A549 (cell line): ENCODE results near the gene GDAP2. TPM values are rescaled to one million over a fixed set of nuclear protein-coding genes. Genes with fewer than 3 reads are reported as not detected.

ENCODE experiments used
- ATAC-seq, 2 experiments: fragments of 200-7000 bp in 1 of 2; fragments of >200 bp in 1 of 2; cut with Nextera tagmentation in 1 of 2; cut with Tn5 transposase in 1 of 2; 3 replicates each; pipeline versions ENCODE4 v1.8.0 to v1.9.1; 2018 to 2020; ENCODE audit warnings: mild to moderate bottlenecking in 1 of 2, moderate library complexity in 1 of 2
- CTCF ChIA-PET: fragments of 300-600 bp; sonication (Branson Sonifier 250); formaldehyde crosslinking; extraction: SDS; loops from one replicate; lab custom pipeline; 2021; ENCODE audit warnings: antibody characterized with exemption, inconsistent platforms; lab: Yijun Ruan, JAX
- POLR2A ChIA-PET: fragments of 350-600 bp; formaldehyde crosslinking; extraction: SDS; loops from one replicate; lab custom pipeline; 2021; ENCODE audit warnings: antibody characterized with exemption, inconsistent platforms; lab: Yijun Ruan, JAX
- DNase-seq, 2 experiments: peaks; one replicate each; pipeline versions ENCODE4 v3.0.0 to v3.0.0-alpha.2; 2011 to 2016; ENCODE audit warnings: low read depth in 1 of 2, low spot score in 1 of 2
- FAIRE-seq: peaks from 2 replicates; lab custom pipeline; 2011; peaks lifted over from hg19 to GRCh38; lab: Jason Lieb, UNC
- H3K27ac ChIP-seq, 2 experiments: fragments of >200 bp; sonication (Bioruptor Twin); formaldehyde crosslinking; 3 replicates each; pipeline ENCODE4 v1.5.1; 2016 to 2017
- H3K4me1 ChIP-seq: fragments of >200 bp; sonication (Bioruptor Twin); formaldehyde crosslinking; 3 replicates; pipeline ENCODE4 v1.6.1; 2016
- H3K4me2 ChIP-seq: fragments of >200 bp; sonication (Bioruptor Twin); formaldehyde crosslinking; 3 replicates; pipeline ENCODE4 v1.6.1; 2016
- H3K4me3 ChIP-seq: fragments of >200 bp; sonication (Bioruptor Twin); formaldehyde crosslinking; 3 replicates; pipeline ENCODE4 v1.5.1; 2016
- H3K9me3 ChIP-seq: fragments of >200 bp; sonication (Bioruptor Twin); formaldehyde crosslinking; 3 replicates; pipeline ENCODE4 v1.6.1; 2016
- E2F6 ChIP-seq: IDR thresholded peaks from 2 replicates; pipeline ENCODE4 v1.6.1; 2012; ENCODE audit warnings: low read depth, borderline replicate concordance
- EHF ChIP-seq: fragments of 250-450 bp; sonication (Bioruptor Pico); IDR thresholded peaks from 2 replicates; pipeline ENCODE4 v1.5.0; 2020; ENCODE audit warnings: mild to moderate bottlenecking
- GATA3 ChIP-seq: IDR thresholded peaks from 2 replicates; pipeline ENCODE4 v1.6.1; 2012; ENCODE audit warnings: borderline replicate concordance
- HES2 ChIP-seq: fragments of >200 bp; sonication (Bioruptor Twin); formaldehyde crosslinking; IDR thresholded peaks from 2 replicates; pipeline ENCODE4 v1.6.1; 2016
- JUN ChIP-seq, 2 experiments: fragments of >200 bp; sonication (Bioruptor Twin); formaldehyde crosslinking; IDR thresholded peaks; 2 replicates in 1 of 2; 3 replicates in 1 of 2; pipeline ENCODE4 v1.6.1; 2016 to 2017
- JUNB ChIP-seq: fragments of >200 bp; sonication (Bioruptor Twin); formaldehyde crosslinking; IDR thresholded peaks from 2 replicates; pipeline ENCODE4 v1.6.1; 2016
- KDM5A ChIP-seq: fragments of 200-600 bp; sonication (generic); IDR thresholded peaks from 2 replicates; pipeline ENCODE4 v1.6.1; 2016; ENCODE audit warnings: antibody characterized with exemption, mild to moderate bottlenecking
- MAFK ChIP-seq: fragments of 450-650 bp; IDR thresholded peaks from 2 replicates; pipeline ENCODE4 v1.6.1; 2014; ENCODE audit not compliant: partially characterized antibody
- MYC ChIP-seq: IDR thresholded peaks from 2 replicates; pipeline ENCODE4 v1.6.1; 2012; ENCODE audit warnings: mild to moderate bottlenecking, inconsistent platforms, low read length, improper control_type of control experiment, borderline replicate concordance
- NPAS2 ChIP-seq: fragments of 250-450 bp; sonication (Bioruptor Pico); IDR thresholded peaks from 2 replicates; pipeline ENCODE4 v1.8.0; 2022; ENCODE audit warnings: mild to moderate bottlenecking, moderate library complexity, borderline replicate concordance
- PHF8 ChIP-seq: fragments of 200-600 bp; sonication (generic); IDR thresholded peaks from 2 replicates; pipeline ENCODE4 v1.6.1; 2016; ENCODE audit warnings: low read depth, mild to moderate bottlenecking, antibody characterized with exemption, moderate library complexity, borderline replicate concordance
- REST ChIP-seq: fragments of 200-600 bp; sonication (generic); IDR thresholded peaks from 2 replicates; pipeline ENCODE4 v1.6.1; 2016; ENCODE audit warnings: antibody characterized with exemption, mild to moderate bottlenecking, moderate library complexity
- RNF2 ChIP-seq: fragments of 200-600 bp; sonication (generic); IDR thresholded peaks from 2 replicates; pipeline ENCODE4 v1.6.1; 2016; ENCODE audit warnings: low read depth, mild to moderate bottlenecking, antibody characterized with exemption, moderate library complexity, borderline replicate concordance
- SMC3 ChIP-seq: fragments of >200 bp; sonication (Bioruptor Twin); formaldehyde crosslinking; IDR thresholded peaks from 3 replicates; pipeline ENCODE4 v1.6.1; 2018; ENCODE audit warnings: inconsistent platforms
- TFCP2L1 ChIP-seq: fragments of 250-450 bp; sonication (Bioruptor Pico); IDR thresholded peaks from 2 replicates; pipeline ENCODE4 v1.5.0; 2021; ENCODE audit warnings: mild to moderate bottlenecking
- TP53 ChIP-seq: fragments of 250-450 bp; sonication (Bioruptor Pico); IDR thresholded peaks from 2 replicates; pipeline ENCODE4 v1.5.0; 2021; ENCODE audit warnings: mild to moderate bottlenecking, moderate library complexity
- ZC3H11A ChIP-seq: fragments of 450-650 bp; IDR thresholded peaks from 2 replicates; pipeline ENCODE4 v1.6.1; 2014; ENCODE audit warnings: antibody characterized with exemption, mild to moderate bottlenecking
- ZFP36 ChIP-seq: fragments of 450-650 bp; IDR thresholded peaks from 2 replicates; pipeline ENCODE4 v1.6.1; 2014; ENCODE audit warnings: borderline replicate concordance; ENCODE audit not compliant: partially characterized antibody
- ZNF302 ChIP-seq: fragments of 250-450 bp; sonication (Bioruptor Pico); IDR thresholded peaks from 2 replicates; pipeline ENCODE4 v1.9.0; 2021; ENCODE audit warnings: inconsistent platforms, mild to moderate bottlenecking, moderate library complexity
- WGBS: methylation state at CpG from one replicate; pipeline ENCODE4 v1.1.6; 2017; ENCODE audit errors: missing lambda C conversion rate; 5-methylcytosine and 5-hydroxymethylcytosine counted together
- polyA plus RNA-seq, 4 experiments: library from polyadenylated mRNA; depleted of rRNA in 3 of 4; stranded (reverse); fragments of >200 nt; fragmentation: RNase III in 1 of 4; extraction: RNeasy Plus Mini Kit Qiagen cat#74134 plus additional on column Dnase treatment in 1 of 4; gene quantifications; 2 replicates in 3 of 4; 3 replicates in 1 of 4; pipeline ENCODE4 v1.2.3, GENCODE V29; 2011 to 2017
- TF ChIP-seq, protein P1 (sequence below): fragments of >200 bp; sonication (Bioruptor Twin); formaldehyde crosslinking; IDR thresholded peaks from 3 replicates; pipeline ENCODE4 v1.6.1; 2016
- TF ChIP-seq, protein P2 (sequence below): fragments of 250-450 bp; sonication (Bioruptor Pico); IDR thresholded peaks from 2 replicates; pipeline ENCODE4 v1.5.0; 2020; ENCODE audit warnings: low read depth, mild to moderate bottlenecking, moderate library complexity
- TF ChIP-seq, protein P3 (sequence below): fragments of 450-650 bp; IDR thresholded peaks from 2 replicates; pipeline ENCODE4 v1.6.1; 2014; ENCODE audit warnings: antibody characterized with exemption

Gene GDAP2
- polyA plus RNA-seq, 2 of the 4 experiments (the other 2 are of a cell fraction), result 6.7 to 21.2 TPM

DNA sequence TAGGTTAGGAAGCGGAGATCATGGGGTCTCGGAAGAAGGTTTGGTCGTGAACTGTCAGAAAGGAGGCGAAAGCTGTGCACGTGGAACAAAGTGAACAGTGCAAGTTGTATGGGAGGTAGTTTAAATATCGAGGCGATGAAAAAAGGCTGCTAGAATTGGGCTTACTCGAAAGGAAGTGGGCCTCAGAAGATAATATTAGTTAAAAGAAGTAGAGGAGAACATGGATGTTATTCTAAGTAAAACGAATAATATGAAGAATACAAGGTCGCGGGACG is 689 bp upstream of the GDAP2 start:
- DNase-seq (no peak), ATAC-seq (no peak), FAIRE-seq (no peak)
- ChIA-PET POLR2A (no interaction called here), CTCF (interaction anchor here (2.1 kb wide), 1 partner anchor 10 kb away, joined by 6 read pairs; no protein-coding TSS in a partner anchor)
- Histone ChIP-seq H3K27ac (peak overlapping the region; percentile 72 to 95), H3K4me1 (peaks cover 30% of the 10 kb centered on the region), H3K4me3 (peak overlapping the region; percentile 96), H3K4me2 (peak overlapping the region; percentile 87), H3K9me3 (no peaks in the 10 kb centered on the region)
- TF ChIP-seq RNF2 (no peak), PHF8 (no peak), TP53 (no peak), EHF (CRISPR knock-in tag) (no peak), REST (no peak), ZC3H11A (no peak), HES2 (no peak), JUNB (no peak), TFCP2L1 (CRISPR knock-in tag) (no peak), KDM5A (no peak), MYC (no peak), ZFP36 (no peak), ZNF302 (CRISPR knock-in tag) (no peak), MAFK (no peak)
- TF ChIP-seq, protein P1, sequence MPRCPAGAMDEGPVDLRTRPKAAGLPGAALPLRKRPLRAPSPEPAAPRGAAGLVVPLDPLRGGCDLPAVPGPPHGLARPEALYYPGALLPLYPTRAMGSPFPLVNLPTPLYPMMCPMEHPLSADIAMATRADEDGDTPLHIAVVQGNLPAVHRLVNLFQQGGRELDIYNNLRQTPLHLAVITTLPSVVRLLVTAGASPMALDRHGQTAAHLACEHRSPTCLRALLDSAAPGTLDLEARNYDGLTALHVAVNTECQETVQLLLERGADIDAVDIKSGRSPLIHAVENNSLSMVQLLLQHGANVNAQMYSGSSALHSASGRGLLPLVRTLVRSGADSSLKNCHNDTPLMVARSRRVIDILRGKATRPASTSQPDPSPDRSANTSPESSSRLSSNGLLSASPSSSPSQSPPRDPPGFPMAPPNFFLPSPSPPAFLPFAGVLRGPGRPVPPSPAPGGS, result no peak
- TF ChIP-seq, protein P2, sequence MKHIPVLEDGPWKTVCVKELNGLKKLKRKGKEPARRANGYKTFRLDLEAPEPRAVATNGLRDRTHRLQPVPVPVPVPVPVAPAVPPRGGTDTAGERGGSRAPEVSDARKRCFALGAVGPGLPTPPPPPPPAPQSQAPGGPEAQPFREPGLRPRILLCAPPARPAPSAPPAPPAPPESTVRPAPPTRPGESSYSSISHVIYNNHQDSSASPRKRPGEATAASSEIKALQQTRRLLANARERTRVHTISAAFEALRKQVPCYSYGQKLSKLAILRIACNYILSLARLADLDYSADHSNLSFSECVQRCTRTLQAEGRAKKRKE (CRISPR knock-in tag), result no peak
- WGBS, result under 1% methylated on average over 12 of the region's 12 CpGs

GRCh38 chr1:117928881-117929342 is 509 bp downstream of the GDAP2 start:
- DNase-seq (peak; percentile 28 to 53), FAIRE-seq (no peak), ATAC-seq (peak; percentile 83 to 87)
- ChIA-PET POLR2A (no interaction called here), CTCF (interaction anchor here (0.6 to 2.1 kb wide), 6 partner anchors 11 to 211 kb away, joined by 3 to 6 read pairs (median 3); no protein-coding TSS in a partner anchor)
- H3K9me3 ChIP-seq, result no peaks in the 10 kb centered on the region
- H3K4me2 ChIP-seq, result peak overlapping the region; percentile 92
- peak overlapping the region; percentile 96 for H3K4me3 ChIP-seq
- 0 out of 2 replicates have a peak, but pooled peaks have one; percentile 33 for TF ChIP-seq KDM5A
- TF ChIP-seq GATA3, result no peak
- H3K27ac ChIP-seq, result peak overlapping the region; percentile 72 to 95
- 0% methylated on average over 14 of the region's 24 CpGs for WGBS
- peaks cover 30% of the 10 kb centered on the region for H3K4me1 ChIP-seq

- POLR2A ChIA-PET, result no interaction called here
- FAIRE-seq (no peak), DNase-seq (no peak), ATAC-seq (no peak)
- Histone ChIP-seq H3K27ac (no peak overlapping the region), H3K9me3 (no peaks in the 10 kb centered on the region), H3K4me1 (peaks cover 19% of the 10 kb centered on the region), H3K4me2 (no peak overlapping the region), H3K4me3 (no peak overlapping the region)
- CTCF ChIA-PET, result no interaction called here
- WGBS, result 95% methylated on average over 3 of the region's 3 CpGs
- TF ChIP-seq E2F6 (no peak), REST (no peak), SMC3 (no peak), ZFP36 (no peak), NPAS2 (no peak), JUN (IDR thresholded peaks at IDR 0.05) (no peak), PHF8 (no peak), TFCP2L1 (CRISPR knock-in tag) (no peak)
- TF ChIP-seq, protein P3, sequence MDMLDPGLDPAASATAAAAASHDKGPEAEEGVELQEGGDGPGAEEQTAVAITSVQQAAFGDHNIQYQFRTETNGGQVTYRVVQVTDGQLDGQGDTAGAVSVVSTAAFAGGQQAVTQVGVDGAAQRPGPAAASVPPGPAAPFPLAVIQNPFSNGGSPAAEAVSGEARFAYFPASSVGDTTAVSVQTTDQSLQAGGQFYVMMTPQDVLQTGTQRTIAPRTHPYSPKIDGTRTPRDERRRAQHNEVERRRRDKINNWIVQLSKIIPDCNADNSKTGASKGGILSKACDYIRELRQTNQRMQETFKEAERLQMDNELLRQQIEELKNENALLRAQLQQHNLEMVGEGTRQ, result no peak
Measured at GRCh38 chr1:117925981-117926380, 3.4 kb downstream of the GDAP2 start.
